Heart left ventricle (tissue), 13 donors: ENCODE results near the gene MYH6.

Source experiments
- POLR2A ChIP-seq, 2 donors: fragments of 450-650 bp; IDR thresholded peaks; one replicate each; pipeline ENCODE4 v1.6.1; 2017; ENCODE audit warnings: antibody characterized with exemption in 2 of 2, mild to moderate bottlenecking in 2 of 2, moderate library complexity in 2 of 2
- TF ChIP-seq, protein P1 (sequence below), 12 donors: fragments of 200-600 bp; sonication (generic) in 4 of 12; IDR thresholded peaks; one replicate each; pipeline versions ENCODE4 v1.5.0 to v1.8.0; 2018 to 2022; ENCODE audit warnings: antibody characterized with exemption in 12 of 12, mild to moderate bottlenecking in 5 of 12
- donor health status: ischemic (EF 13 %, LVEDD 7.1; RV severe dilation, severe dysfunction).
- donor health status: DM: no; HTN: yes; CAD: no.
- donor health status: DM: no; HTN: no; CAD: no.
- donor health status: ischemic (EF 25% LVEDD 6.9; RV normal size, moderate dysfunction).
- donor health status: ischemic (EF 25% LVEDD 5.7; RV mildly dilated, moderate dysfunction).
- donor health status: ischemic (EF 35%, LVEDD 5.7; RV mildly dilated, moderate dysfunction).
- donor health status: nonischemic (EF 11% LVEDD 7.7; RV severe dilation, severe dysfunction).
- donor health status: DM: yes; HTN: yes; CAD: no.
- donor health status: PGD.
- donor health status: ischemic (EF 29% LVEDD 5.4; RV normal size, mild dysfunction).
- donor health status: nonischemic (EF 23%, LVEDD 6.1; RV moderate dilation, normal function).

DNA sequence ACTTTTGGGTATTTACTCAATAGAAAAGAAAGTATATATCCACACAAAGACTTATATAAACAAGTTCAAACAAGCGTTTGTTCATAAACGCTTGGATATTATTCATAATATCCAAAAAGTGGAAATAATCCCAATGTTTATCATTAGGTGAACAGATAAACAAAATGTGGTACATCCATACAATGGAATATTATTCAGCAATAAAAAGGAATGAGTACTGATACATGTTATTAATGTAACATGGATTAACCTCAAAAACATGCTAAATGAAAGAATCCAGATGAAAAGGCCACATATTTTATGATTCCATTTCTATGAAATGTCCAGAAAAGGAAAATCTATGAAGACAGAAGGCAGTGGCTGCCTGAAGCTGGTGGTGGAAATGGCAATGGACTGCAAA is 44.2 kb upstream of the MYH6 start:
- TF ChIP-seq, protein P1, sequence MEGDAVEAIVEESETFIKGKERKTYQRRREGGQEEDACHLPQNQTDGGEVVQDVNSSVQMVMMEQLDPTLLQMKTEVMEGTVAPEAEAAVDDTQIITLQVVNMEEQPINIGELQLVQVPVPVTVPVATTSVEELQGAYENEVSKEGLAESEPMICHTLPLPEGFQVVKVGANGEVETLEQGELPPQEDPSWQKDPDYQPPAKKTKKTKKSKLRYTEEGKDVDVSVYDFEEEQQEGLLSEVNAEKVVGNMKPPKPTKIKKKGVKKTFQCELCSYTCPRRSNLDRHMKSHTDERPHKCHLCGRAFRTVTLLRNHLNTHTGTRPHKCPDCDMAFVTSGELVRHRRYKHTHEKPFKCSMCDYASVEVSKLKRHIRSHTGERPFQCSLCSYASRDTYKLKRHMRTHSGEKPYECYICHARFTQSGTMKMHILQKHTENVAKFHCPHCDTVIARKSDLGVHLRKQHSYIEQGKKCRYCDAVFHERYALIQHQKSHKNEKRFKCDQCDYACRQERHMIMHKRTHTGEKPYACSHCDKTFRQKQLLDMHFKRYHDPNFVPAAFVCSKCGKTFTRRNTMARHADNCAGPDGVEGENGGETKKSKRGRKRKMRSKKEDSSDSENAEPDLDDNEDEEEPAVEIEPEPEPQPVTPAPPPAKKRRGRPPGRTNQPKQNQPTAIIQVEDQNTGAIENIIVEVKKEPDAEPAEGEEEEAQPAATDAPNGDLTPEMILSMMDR (IDR thresholded peaks at IDR 0.05): no peak
- no peak for TF ChIP-seq POLR2A (IDR thresholded peaks at IDR 0.05)
